GM18526 (cell line): ENCODE measurements around the gene MYB.

Experiments
- POLR2A ChIP-seq: IDR thresholded peaks from 3 replicates; pipeline ENCODE4 v1.6.1; 2011; ENCODE audit not compliant: insufficient read length; ENCODE audit errors: extremely low read depth

Gene MYB

DNA sequence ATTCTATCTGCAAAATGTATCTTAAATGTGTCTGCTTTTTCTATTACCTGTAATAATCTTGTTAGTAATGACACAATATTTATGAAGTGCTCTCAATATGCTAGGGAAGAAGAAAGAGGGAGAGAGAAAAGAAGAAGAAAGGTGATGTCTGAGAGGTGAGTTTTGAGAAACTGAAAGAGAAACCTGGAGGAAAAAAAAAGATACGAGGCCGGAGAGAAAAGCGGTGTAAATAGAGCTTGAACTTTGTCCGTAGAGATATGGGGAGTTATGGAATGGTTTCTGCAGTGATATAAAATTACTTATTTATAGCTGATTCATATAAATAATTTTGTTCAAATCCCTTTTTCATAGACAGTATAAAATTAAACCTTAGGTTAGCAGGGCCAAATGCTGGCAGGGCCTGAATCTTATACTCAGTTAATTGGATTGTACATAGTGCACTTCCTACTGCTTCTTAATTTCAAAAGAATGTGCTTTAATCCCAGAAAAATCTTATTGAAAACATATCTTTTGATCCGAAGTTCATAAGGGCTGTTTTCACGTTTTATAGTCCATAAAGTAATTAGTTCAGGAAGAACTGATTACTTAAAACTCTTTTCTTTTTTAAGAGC lies 43.0 kb downstream of the MYB start:
- TF ChIP-seq POLR2A, result no peak

DNA sequence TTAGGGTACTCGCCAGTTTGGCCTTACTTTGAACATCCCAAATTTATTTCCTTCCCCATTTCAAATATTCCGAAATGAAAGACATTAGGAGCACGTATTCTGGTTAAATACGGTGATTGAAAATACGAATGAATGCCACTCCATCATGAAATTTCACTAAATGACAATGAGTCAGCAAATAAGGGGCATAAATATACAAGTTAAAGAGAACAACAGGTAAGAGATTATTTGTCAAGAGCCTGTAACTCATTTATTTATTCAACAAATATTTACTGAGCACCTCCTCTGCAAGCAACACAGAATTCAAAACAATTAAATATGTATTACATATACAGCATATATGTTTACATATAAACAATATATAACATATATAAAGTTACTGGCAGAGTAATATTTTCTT lies 44.8 kb downstream of the MYB start:
- TF ChIP-seq POLR2A, result no peak

DNA sequence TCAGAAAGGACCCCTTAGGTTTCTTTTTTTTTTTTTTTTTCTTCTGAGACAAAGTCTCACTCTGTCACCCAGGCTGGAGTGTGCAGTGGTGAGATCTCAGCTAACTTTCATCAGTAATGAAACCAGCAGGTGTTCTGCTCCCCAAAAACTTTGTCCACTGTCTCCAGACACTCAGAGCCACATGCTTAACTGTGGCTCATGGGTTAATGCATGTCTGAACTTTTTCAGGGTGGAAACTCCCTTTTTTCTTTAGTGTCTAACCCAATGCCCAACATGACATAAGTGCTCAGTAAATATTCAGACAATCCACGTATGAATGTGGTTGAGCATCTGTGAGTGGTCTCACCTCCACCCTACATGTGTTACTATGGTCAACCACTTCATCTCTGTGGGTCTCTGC lies 45.4 kb downstream of the MYB start:
- no peak for TF ChIP-seq POLR2A

GRCh38 chr6:135227349-135227748 lies 46.2 kb downstream of the MYB start:
- TF ChIP-seq POLR2A, result no peak

GRCh38 chr6:135227758-135228157 lies 46.6 kb downstream of the MYB start:
- no peak for TF ChIP-seq POLR2A

DNA sequence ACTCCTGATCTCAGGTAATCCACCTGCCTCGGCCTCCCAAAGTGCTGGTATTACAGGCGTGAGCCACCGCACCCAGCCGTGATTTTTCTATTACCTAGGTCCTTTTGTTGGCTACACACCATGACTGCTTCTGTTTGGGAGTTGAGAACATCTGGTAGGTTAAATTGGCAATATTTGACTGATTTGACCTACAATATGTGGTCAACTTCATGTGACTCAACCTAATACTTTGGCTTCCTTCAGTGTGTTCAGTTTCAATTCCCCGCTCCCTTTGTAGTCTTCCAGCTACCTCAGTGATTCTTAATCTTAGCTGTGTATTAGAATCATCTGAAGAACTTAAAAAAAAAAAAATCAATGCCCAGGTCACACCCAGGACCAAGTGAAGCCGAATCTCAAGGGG lies 47.4 kb downstream of the MYB start:
- TF ChIP-seq POLR2A, result no peak

- no peak for TF ChIP-seq POLR2A
Measured at GRCh38 chr6:135229996-135230395, 48.9 kb downstream of the MYB start.

DNA sequence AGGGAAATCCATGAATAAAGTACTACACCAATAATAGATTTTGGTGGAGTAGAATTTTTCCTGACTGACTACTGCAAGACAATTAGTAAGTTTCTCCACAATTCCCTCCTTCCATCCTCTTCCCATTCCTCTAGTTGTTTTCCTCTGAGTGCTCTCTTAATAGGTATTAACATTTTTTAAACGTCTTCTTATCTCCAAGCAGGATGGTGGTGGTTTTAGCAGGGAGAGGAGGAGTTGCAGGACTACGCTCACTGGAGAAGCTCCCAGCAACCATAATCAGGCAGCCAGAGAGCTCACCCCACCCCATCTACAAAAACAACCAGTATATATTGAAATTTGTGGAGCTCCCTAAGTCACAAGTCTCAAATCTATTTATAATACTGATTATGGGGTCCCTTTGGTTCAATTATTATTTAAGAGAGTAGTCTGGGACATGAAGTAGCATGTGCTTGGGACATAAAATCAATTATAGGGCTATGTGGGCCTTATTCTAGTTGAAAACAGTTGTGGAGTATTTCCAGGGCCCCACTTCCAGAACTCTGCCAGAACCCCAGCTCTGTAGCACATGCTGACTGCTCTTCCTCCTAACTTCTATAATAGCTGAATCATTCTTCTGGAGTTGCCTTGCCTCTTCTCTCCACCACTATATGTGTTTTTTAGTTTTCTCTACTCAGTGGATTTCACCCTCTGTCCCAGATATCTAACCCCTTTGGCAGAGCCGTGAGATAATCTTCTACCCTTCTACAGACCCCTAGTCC lies 49.8 kb downstream of the MYB start:
- TF ChIP-seq POLR2A, result no peak

DNA sequence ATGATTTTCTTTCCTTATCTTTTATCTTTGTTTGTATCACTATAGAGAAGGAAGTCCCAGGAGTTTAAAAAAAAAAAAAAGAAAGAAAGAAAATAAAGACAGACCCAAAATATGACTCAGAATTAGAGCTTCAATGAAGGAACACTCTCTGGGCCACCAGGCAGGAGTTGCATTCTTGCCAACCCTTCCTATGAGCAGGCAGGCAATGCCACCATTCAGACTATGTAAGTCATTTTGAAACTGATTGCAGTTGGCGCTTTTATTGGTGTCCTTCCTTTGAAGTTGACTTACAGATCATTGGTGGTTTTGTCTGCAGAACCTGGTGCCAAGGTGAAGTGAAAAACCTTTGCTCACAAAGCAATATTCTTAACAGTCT lies 50.3 kb downstream of the MYB start:
- TF ChIP-seq POLR2A, result no peak

- no peak for TF ChIP-seq POLR2A
Measured at GRCh38 chr6:135233686-135234491, 52.8 kb downstream of the MYB start.

- no peak for TF ChIP-seq POLR2A
Measured at GRCh38 chr6:135234492-135234780, 53.3 kb downstream of the MYB start.

- TF ChIP-seq POLR2A, result no peak
Measured at GRCh38 chr6:135235716-135236115, 54.6 kb downstream of the MYB start.

- no peak for TF ChIP-seq POLR2A
Measured at GRCh38 chr6:135236319-135236718, 55.2 kb downstream of the MYB start.

DNA sequence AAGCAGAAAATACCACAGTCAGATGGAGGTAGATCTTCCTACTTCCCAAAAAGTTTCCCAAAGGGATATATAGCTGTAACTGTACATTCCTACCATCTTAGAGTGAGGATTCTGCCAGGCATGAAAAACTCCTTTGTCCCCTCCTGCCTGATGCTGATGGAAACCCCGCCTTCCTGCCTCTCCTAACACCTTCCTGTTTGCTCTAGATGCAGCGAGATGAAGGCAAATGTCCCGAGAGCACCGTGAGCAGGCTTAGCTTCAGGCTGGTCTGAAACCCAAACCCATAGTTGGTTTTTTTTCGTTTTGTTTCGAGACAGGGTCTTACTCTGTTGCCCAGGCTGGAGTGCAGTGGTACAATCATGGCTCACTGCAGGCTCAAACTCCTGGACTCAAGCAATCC lies 55.6 kb downstream of the MYB start:
- no peak for TF ChIP-seq POLR2A

GRCh38 chr6:135240711-135241110 lies 59.6 kb downstream of the MYB start:
- no peak for TF ChIP-seq POLR2A

- no peak for TF ChIP-seq POLR2A
Measured at GRCh38 chr6:135243871-135244796, 63.0 kb downstream of the MYB start.

GRCh38 chr6:135244805-135245204 lies 63.7 kb downstream of the MYB start:
- no peak for TF ChIP-seq POLR2A
